WTC11 (cell line): Measurements from ENCODE around the gene HIPK2. TPM values are rescaled to one million over a fixed set of nuclear protein-coding genes. Genes with fewer than 3 reads are reported as not detected.

Experiments used
- ATAC-seq: fragments of 200-7000 bp; cut with Tn5 transposase; 2 replicates; pipeline ENCODE4 v1.10.0; 2021; ENCODE audit warnings: mild to moderate bottlenecking, moderate library complexity
- CTCF ChIA-PET: fragments of 300-600 bp; sonication (Branson Sonifier 250); formaldehyde crosslinking; loops from one replicate; lab custom pipeline; 2021; ENCODE audit warnings: antibody characterized with exemption; lab: Charles Lee
- POLR2A ChIA-PET: fragments of 350-600 bp; sonication (Branson Sonifier 250); formaldehyde crosslinking; loops from one replicate; lab custom pipeline; 2021; ENCODE audit warnings: antibody characterized with exemption; lab: Charles Lee
- DNase-seq: peaks from one replicate; pipeline ENCODE4 v3.0.0; 2021; ENCODE audit warnings: low spot score
- H3K27ac Mint-ChIP-seq: 2 replicates; pipeline ENCODE4 v1.8.0; 2021; ENCODE audit warnings: mixed read lengths
- H3K27me3 Mint-ChIP-seq: 2 replicates; pipeline ENCODE4 v1.8.0; 2021; ENCODE audit warnings: low read depth, mild to moderate bottlenecking, moderate library complexity, mixed read lengths
- H3K36me3 Mint-ChIP-seq: 2 replicates; pipeline ENCODE4 v1.8.0; 2021; ENCODE audit warnings: mixed read lengths
- H3K4me1 Mint-ChIP-seq: 2 replicates; pipeline ENCODE4 v1.8.0; 2022; ENCODE audit warnings: mixed read lengths
- H3K4me3 Mint-ChIP-seq: 2 replicates; pipeline ENCODE4 v1.8.0; 2021; ENCODE audit warnings: mild to moderate bottlenecking, moderate library complexity, mixed read lengths
- H3K9me3 Mint-ChIP-seq: 2 replicates; pipeline ENCODE4 v1.8.0; 2021; ENCODE audit warnings: mixed read lengths
- CBFB ChIP-seq: sonication (generic); formaldehyde crosslinking; IDR thresholded peaks from 2 replicates; pipeline ENCODE4 v1.8.1; 2022; ENCODE audit warnings: mild to moderate bottlenecking, low read depth, missing genetic modification reagents
- ELF4 ChIP-seq: sonication (generic); formaldehyde crosslinking; IDR thresholded peaks from 2 replicates; pipeline ENCODE4 v1.8.1; 2022; ENCODE audit warnings: low read depth, mild to moderate bottlenecking, moderate library complexity, missing genetic modification reagents
- EMX1 ChIP-seq: fragments of 250-450 bp; sonication (Bioruptor Pico); IDR thresholded peaks from 2 replicates; pipeline ENCODE4 v1.8.0; 2021; ENCODE audit warnings: mild to moderate bottlenecking
- FOXJ3 ChIP-seq: sonication (generic); formaldehyde crosslinking; IDR thresholded peaks from 2 replicates; pipeline ENCODE4 v1.9.0; 2021; ENCODE audit warnings: missing genetic modification reagents, mild to moderate bottlenecking, borderline replicate concordance
- FOXK1 ChIP-seq: sonication (generic); formaldehyde crosslinking; IDR thresholded peaks from 2 replicates; pipeline ENCODE4 v1.8.0; 2022; ENCODE audit warnings: mild to moderate bottlenecking, moderate library complexity, missing genetic modification reagents
- FOXP1 ChIP-seq: sonication (generic); formaldehyde crosslinking; IDR thresholded peaks from 2 replicates; pipeline ENCODE4 v1.8.0; 2022; ENCODE audit warnings: missing genetic modification reagents, mild to moderate bottlenecking, moderate library complexity, borderline replicate concordance
- GABPB1 ChIP-seq: sonication (generic); formaldehyde crosslinking; IDR thresholded peaks from 2 replicates; pipeline ENCODE4 v1.8.1; 2023; ENCODE audit warnings: mild to moderate bottlenecking, missing genetic modification reagents
- KAT7 ChIP-seq: sonication (generic); formaldehyde crosslinking; IDR thresholded peaks from 2 replicates; pipeline ENCODE4 v1.8.1; 2023; ENCODE audit warnings: missing genetic modification reagents, mild to moderate bottlenecking, borderline replicate concordance
- PRRX2 ChIP-seq: fragments of 250-450 bp; sonication (Bioruptor Pico); IDR thresholded peaks from 2 replicates; pipeline ENCODE4 v1.8.0; 2021; ENCODE audit warnings: mild to moderate bottlenecking
- RELA ChIP-seq: sonication (generic); formaldehyde crosslinking; IDR thresholded peaks from 2 replicates; pipeline ENCODE4 v1.8.1; 2022; ENCODE audit warnings: missing genetic modification reagents, mild to moderate bottlenecking, borderline replicate concordance
- TP53 ChIP-seq: sonication (generic); formaldehyde crosslinking; IDR thresholded peaks from 2 replicates; pipeline ENCODE4 v1.8.1; 2023; ENCODE audit warnings: mild to moderate bottlenecking, missing genetic modification reagents
- ZBTB21 ChIP-seq: sonication (generic); formaldehyde crosslinking; IDR thresholded peaks from 2 replicates; pipeline ENCODE4 v1.8.1; 2023; ENCODE audit warnings: mild to moderate bottlenecking, missing genetic modification reagents, borderline replicate concordance
- ZNF121 ChIP-seq: sonication (generic); formaldehyde crosslinking; IDR thresholded peaks from 2 replicates; pipeline ENCODE4 v1.8.0; 2023; ENCODE audit warnings: missing genetic modification reagents
- ZNF219 ChIP-seq: sonication (generic); formaldehyde crosslinking; IDR thresholded peaks from 2 replicates; pipeline ENCODE4 v1.8.0; 2023; ENCODE audit warnings: missing genetic modification reagents, mild to moderate bottlenecking, borderline replicate concordance
- ZNF317 ChIP-seq: sonication (generic); formaldehyde crosslinking; IDR thresholded peaks from 2 replicates; pipeline ENCODE4 v1.8.1; 2023; ENCODE audit warnings: low read depth, mild to moderate bottlenecking, moderate library complexity, missing genetic modification reagents, borderline replicate concordance
- ZNF416 ChIP-seq: fragments of 250-450 bp; sonication (Bioruptor Pico); IDR thresholded peaks from 2 replicates; pipeline ENCODE4 v1.9.0; 2021; ENCODE audit warnings: mild to moderate bottlenecking, inconsistent platforms
- total RNA-seq: library from RNA; stranded (reverse); gene quantifications from 3 replicates; pipeline ENCODE4 v1.2.3, GENCODE V29; 2021
- TF ChIP-seq, protein P1 (sequence below): sonication (generic); formaldehyde crosslinking; IDR thresholded peaks from 2 replicates; pipeline ENCODE4 v1.8.1; 2023; ENCODE audit warnings: mild to moderate bottlenecking, moderate library complexity, missing genetic modification reagents
- TF ChIP-seq, protein P2 (sequence below): sonication (generic); formaldehyde crosslinking; IDR thresholded peaks from 2 replicates; pipeline ENCODE4 v1.8.0; 2023; ENCODE audit warnings: missing genetic modification reagents, mild to moderate bottlenecking, borderline replicate concordance
- TF ChIP-seq, protein P3 (sequence below): sonication (generic); formaldehyde crosslinking; IDR thresholded peaks from 2 replicates; pipeline ENCODE4 v1.8.0; 2022; ENCODE audit warnings: mild to moderate bottlenecking, missing genetic modification reagents
- TF ChIP-seq, protein P4 (sequence below): sonication (generic); formaldehyde crosslinking; IDR thresholded peaks from 2 replicates; pipeline ENCODE4 v1.8.0; 2022; ENCODE audit warnings: mild to moderate bottlenecking, missing genetic modification reagents

HIPK2 gene
- total RNA-seq, 1 experiment from 2014 or later: 25.3 TPM

DNA sequence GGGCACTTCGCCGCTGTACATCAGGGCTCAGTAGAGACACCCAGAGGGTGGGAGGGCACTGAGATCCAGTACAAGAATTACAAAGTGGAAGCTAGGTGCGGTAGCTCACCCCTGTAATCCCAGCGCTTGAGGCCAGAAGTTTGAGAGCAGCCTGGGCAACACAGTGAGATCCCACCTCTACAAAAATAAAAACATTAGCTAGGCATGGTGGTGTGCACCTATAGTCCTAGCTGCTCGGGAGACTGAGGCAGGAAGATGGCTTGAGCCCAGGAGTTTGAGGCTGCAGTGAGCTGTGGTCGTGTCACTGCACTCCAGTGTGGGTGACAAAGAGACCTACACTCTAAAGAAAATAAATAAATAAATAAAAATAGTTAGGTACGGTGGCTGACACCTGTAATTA lies 190.3 kb downstream of the HIPK2 start:
- ATAC-seq: no peak
- TF ChIP-seq ZNF121 (CRISPR knock-in tag) (0 out of 2 replicates have a peak, but pooled peaks have one; percentile 27), ZNF219 (CRISPR knock-in tag) (no peak)
- CTCF ChIA-PET: interaction anchor here (1.5 to 4.0 kb wide), 6 partner anchors 15 to 153 kb away, joined by 3 to 28 read pairs (median 8); no protein-coding TSS in a partner anchor
- no peak for DNase-seq
- Mint-ChIP-seq H3K4me3 (no peak overlapping the region), H3K4me1 (peaks cover 3% of the 10 kb centered on the region; the same call in 1 of the 2 replicates), H3K27me3 (no peaks in the 10 kb centered on the region), H3K9me3 (no peaks in the 10 kb centered on the region), H3K27ac (no peak overlapping the region), H3K36me3 (no peaks in the 10 kb centered on the region)
- POLR2A ChIA-PET: no interaction called here

DNA sequence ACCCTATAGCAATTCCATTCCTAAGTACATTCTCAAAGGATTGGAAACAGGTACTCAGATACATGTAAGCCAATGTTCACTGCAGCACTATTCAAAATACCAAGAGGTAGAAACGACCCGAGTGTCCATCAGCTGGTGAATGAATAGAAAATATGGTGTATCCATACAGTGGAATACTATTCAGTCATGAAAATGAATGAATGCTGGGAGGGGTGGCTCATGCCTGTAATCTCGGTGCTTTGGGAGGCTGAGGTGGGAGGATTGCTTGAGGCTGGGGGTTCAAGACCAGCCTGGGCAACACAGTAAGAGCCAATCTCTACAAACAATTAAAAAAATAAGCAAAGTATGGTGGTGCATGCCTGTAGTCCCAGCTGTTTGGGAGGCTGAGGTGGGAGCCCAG lies 191.5 kb downstream of the HIPK2 start:
- ATAC-seq (no peak), DNase-seq (no peak)
- CTCF ChIA-PET: no interaction called here
- no peaks in the 10 kb centered on the region for H3K36me3 Mint-ChIP-seq
- POLR2A ChIA-PET: no interaction called here
- H3K27ac Mint-ChIP-seq: no peak overlapping the region
- H3K9me3 Mint-ChIP-seq: no peaks in the 10 kb centered on the region
- no peak overlapping the region for H3K4me3 Mint-ChIP-seq
- TF ChIP-seq, protein P1, sequence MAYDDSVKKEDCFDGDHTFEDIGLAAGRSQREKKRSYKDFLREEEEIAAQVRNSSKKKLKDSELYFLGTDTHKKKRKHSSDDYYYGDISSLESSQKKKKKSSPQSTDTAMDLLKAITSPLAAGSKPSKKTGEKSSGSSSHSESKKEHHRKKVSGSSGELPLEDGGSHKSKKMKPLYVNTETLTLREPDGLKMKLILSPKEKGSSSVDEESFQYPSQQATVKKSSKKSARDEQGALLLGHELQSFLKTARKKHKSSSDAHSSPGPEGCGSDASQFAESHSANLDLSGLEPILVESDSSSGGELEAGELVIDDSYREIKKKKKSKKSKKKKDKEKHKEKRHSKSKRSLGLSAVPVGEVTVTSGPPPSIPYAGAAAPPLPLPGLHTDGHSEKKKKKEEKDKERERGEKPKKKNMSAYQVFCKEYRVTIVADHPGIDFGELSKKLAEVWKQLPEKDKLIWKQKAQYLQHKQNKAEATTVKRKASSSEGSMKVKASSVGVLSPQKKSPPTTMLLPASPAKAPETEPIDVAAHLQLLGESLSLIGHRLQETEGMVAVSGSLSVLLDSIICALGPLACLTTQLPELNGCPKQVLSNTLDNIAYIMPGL (CRISPR knock-in tag): no peak
- no peak for TF ChIP-seq RELA (CRISPR knock-in tag)
- no peak for TF ChIP-seq CBFB (CRISPR knock-in tag)
- no peak for TF ChIP-seq FOXJ3 (CRISPR knock-in tag)
- no peak for TF ChIP-seq KAT7 (CRISPR knock-in tag)
- TF ChIP-seq, protein P2, sequence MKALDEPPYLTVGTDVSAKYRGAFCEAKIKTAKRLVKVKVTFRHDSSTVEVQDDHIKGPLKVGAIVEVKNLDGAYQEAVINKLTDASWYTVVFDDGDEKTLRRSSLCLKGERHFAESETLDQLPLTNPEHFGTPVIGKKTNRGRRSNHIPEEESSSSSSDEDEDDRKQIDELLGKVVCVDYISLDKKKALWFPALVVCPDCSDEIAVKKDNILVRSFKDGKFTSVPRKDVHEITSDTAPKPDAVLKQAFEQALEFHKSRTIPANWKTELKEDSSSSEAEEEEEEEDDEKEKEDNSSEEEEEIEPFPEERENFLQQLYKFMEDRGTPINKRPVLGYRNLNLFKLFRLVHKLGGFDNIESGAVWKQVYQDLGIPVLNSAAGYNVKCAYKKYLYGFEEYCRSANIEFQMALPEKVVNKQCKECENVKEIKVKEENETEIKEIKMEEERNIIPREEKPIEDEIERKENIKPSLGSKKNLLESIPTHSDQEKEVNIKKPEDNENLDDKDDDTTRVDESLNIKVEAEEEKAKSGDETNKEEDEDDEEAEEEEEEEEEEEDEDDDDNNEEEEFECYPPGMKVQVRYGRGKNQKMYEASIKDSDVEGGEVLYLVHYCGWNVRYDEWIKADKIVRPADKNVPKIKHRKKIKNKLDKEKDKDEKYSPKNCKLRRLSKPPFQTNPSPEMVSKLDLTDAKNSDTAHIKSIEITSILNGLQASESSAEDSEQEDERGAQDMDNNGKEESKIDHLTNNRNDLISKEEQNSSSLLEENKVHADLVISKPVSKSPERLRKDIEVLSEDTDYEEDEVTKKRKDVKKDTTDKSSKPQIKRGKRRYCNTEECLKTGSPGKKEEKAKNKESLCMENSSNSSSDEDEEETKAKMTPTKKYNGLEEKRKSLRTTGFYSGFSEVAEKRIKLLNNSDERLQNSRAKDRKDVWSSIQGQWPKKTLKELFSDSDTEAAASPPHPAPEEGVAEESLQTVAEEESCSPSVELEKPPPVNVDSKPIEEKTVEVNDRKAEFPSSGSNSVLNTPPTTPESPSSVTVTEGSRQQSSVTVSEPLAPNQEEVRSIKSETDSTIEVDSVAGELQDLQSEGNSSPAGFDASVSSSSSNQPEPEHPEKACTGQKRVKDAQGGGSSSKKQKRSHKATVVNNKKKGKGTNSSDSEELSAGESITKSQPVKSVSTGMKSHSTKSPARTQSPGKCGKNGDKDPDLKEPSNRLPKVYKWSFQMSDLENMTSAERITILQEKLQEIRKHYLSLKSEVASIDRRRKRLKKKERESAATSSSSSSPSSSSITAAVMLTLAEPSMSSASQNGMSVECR (CRISPR knock-in tag): no peak
- no peak for TF ChIP-seq GABPB1 (CRISPR knock-in tag)
- no peak for TF ChIP-seq PRRX2 (CRISPR knock-in tag)
- TF ChIP-seq EMX1: no peak
- TF ChIP-seq ELF4 (CRISPR knock-in tag): no peak
- TF ChIP-seq FOXK1 (CRISPR knock-in tag): no peak
- TF ChIP-seq FOXP1 (CRISPR knock-in tag): no peak
- TF ChIP-seq, protein P3, sequence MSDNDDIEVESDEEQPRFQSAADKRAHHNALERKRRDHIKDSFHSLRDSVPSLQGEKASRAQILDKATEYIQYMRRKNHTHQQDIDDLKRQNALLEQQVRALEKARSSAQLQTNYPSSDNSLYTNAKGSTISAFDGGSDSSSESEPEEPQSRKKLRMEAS (CRISPR knock-in tag): no peak
- TF ChIP-seq, protein P4, sequence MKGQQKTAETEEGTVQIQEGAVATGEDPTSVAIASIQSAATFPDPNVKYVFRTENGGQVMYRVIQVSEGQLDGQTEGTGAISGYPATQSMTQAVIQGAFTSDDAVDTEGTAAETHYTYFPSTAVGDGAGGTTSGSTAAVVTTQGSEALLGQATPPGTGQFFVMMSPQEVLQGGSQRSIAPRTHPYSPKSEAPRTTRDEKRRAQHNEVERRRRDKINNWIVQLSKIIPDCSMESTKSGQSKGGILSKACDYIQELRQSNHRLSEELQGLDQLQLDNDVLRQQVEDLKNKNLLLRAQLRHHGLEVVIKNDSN (CRISPR knock-in tag): no peak
- no peak for TF ChIP-seq ZNF317 (CRISPR knock-in tag)
- TF ChIP-seq ZNF416 (CRISPR knock-in tag): no peak
- TF ChIP-seq ZBTB21 (CRISPR knock-in tag): no peak
- no peak for TF ChIP-seq TP53 (CRISPR knock-in tag)
- no peaks in the 10 kb centered on the region for H3K27me3 Mint-ChIP-seq
- H3K4me1 Mint-ChIP-seq: peaks cover 3% of the 10 kb centered on the region; the same call in 1 of the 2 replicates
